ENCODE measurements around the gene PCSK5.

PCSK5 gene

GRCh38 chr9:75993434-75993833 lies 103.0 kb downstream of the PCSK5 start:
- H3K9me3 ChIP-seq (ENCODE audit: control insufficient read depth, low read depth, low read length): no peaks in the 10 kb centered on the region
- H3K27me3 ChIP-seq (ENCODE audit: control insufficient read depth, insufficient read depth, low read length): no peaks in the 10 kb centered on the region
- no peak overlapping the region for H3K9ac ChIP-seq (ENCODE audit: low read length)
- H3K4me3 ChIP-seq (ENCODE audit: low read length): no peak overlapping the region
- H3K27ac ChIP-seq (ENCODE audit: low read length): no peak overlapping the region
- no peaks in the 10 kb centered on the region for H3K36me3 ChIP-seq (ENCODE audit: control insufficient read depth, low read depth, low read length)
- no peaks in the 10 kb centered on the region for H3K4me1 ChIP-seq (ENCODE audit: control insufficient read depth, low read depth, low read length)

GRCh38 chr9:75995066-75995465 lies 104.6 kb downstream of the PCSK5 start:
- H3K9ac ChIP-seq (ENCODE audit: low read length): no peak overlapping the region
- H3K9me3 ChIP-seq (ENCODE audit: control insufficient read depth, low read depth, low read length): no peaks in the 10 kb centered on the region
- no peaks in the 10 kb centered on the region for H3K27me3 ChIP-seq (ENCODE audit: control insufficient read depth, insufficient read depth, low read length)
- H3K27ac ChIP-seq (ENCODE audit: low read length): no peak overlapping the region
- no peak overlapping the region for H3K4me3 ChIP-seq (ENCODE audit: low read length)
- H3K36me3 ChIP-seq (ENCODE audit: control insufficient read depth, low read depth, low read length): no peaks in the 10 kb centered on the region
- H3K4me1 ChIP-seq (ENCODE audit: control insufficient read depth, low read depth, low read length): no peaks in the 10 kb centered on the region

- Histone ChIP-seq H3K9ac (ENCODE audit: low read length) (no peak overlapping the region), H3K27ac (ENCODE audit: low read length) (no peak overlapping the region), H3K4me1 (ENCODE audit: control insufficient read depth, low read depth, low read length) (no peaks in the 10 kb centered on the region), H3K27me3 (ENCODE audit: control insufficient read depth, insufficient read depth, low read length) (no peaks in the 10 kb centered on the region), H3K9me3 (ENCODE audit: control insufficient read depth, low read depth, low read length) (no peaks in the 10 kb centered on the region), H3K36me3 (ENCODE audit: control insufficient read depth, low read depth, low read length) (no peaks in the 10 kb centered on the region), H3K4me3 (ENCODE audit: low read length) (no peak overlapping the region)
These were observed 106.3 kb downstream of the PCSK5 start for GRCh38 chr9:75996726-75997125.

GRCh38 chr9:75997206-75997605 lies 106.7 kb downstream of the PCSK5 start:
- no peaks in the 10 kb centered on the region for H3K27me3 ChIP-seq (ENCODE audit: control insufficient read depth, insufficient read depth, low read length)
- H3K4me3 ChIP-seq (ENCODE audit: low read length): no peak overlapping the region
- no peaks in the 10 kb centered on the region for H3K9me3 ChIP-seq (ENCODE audit: control insufficient read depth, low read depth, low read length)
- H3K36me3 ChIP-seq (ENCODE audit: control insufficient read depth, low read depth, low read length): no peaks in the 10 kb centered on the region
- no peaks in the 10 kb centered on the region for H3K4me1 ChIP-seq (ENCODE audit: control insufficient read depth, low read depth, low read length)
- H3K27ac ChIP-seq (ENCODE audit: low read length): no peak overlapping the region
- H3K9ac ChIP-seq (ENCODE audit: low read length): no peak overlapping the region

- Histone ChIP-seq H3K9ac (ENCODE audit: low read length) (no peak overlapping the region), H3K4me3 (ENCODE audit: low read length) (no peak overlapping the region)
These were observed 107.8 kb downstream of the PCSK5 start for GRCh38 chr9:75998096-75998780.

GRCh38 chr9:76001459-76001858 lies 111.0 kb downstream of the PCSK5 start:
- Histone ChIP-seq H3K4me1 (ENCODE audit: control insufficient read depth, low read depth, low read length) (no peaks in the 10 kb centered on the region), H3K9ac (ENCODE audit: low read length) (no peak overlapping the region), H3K27ac (ENCODE audit: low read length) (no peak overlapping the region), H3K4me3 (ENCODE audit: low read length) (no peak overlapping the region), H3K27me3 (ENCODE audit: control insufficient read depth, insufficient read depth, low read length) (no peaks in the 10 kb centered on the region), H3K36me3 (ENCODE audit: control insufficient read depth, low read depth, low read length) (no peaks in the 10 kb centered on the region), H3K9me3 (ENCODE audit: control insufficient read depth, low read depth, low read length) (no peaks in the 10 kb centered on the region)

More at GRCh38 chr9:75998096-75998780, 107.8 kb downstream of the PCSK5 start:
- no peaks in the 10 kb centered on the region for H3K27me3 ChIP-seq (ENCODE audit: control insufficient read depth, insufficient read depth, low read length)
- no peaks in the 10 kb centered on the region for H3K36me3 ChIP-seq (ENCODE audit: control insufficient read depth, low read depth, low read length)
- H3K27ac ChIP-seq (ENCODE audit: low read length): no peak overlapping the region
- no peaks in the 10 kb centered on the region for H3K9me3 ChIP-seq (ENCODE audit: control insufficient read depth, low read depth, low read length)
- no peaks in the 10 kb centered on the region for H3K4me1 ChIP-seq (ENCODE audit: control insufficient read depth, low read depth, low read length)

- H3K9me3 ChIP-seq (ENCODE audit: control insufficient read depth, low read depth, low read length): no peaks in the 10 kb centered on the region
- no peak overlapping the region for H3K9ac ChIP-seq (ENCODE audit: low read length)
- H3K4me1 ChIP-seq (ENCODE audit: control insufficient read depth, low read depth, low read length): no peaks in the 10 kb centered on the region
- no peak overlapping the region for H3K4me3 ChIP-seq (ENCODE audit: low read length)
- H3K27me3 ChIP-seq (ENCODE audit: control insufficient read depth, insufficient read depth, low read length): no peaks in the 10 kb centered on the region
- H3K36me3 ChIP-seq (ENCODE audit: control insufficient read depth, low read depth, low read length): no peaks in the 10 kb centered on the region
- H3K27ac ChIP-seq (ENCODE audit: low read length): no peak overlapping the region
These were observed 112.6 kb downstream of the PCSK5 start for GRCh38 chr9:76003041-76003440.

GRCh38 chr9:76004526-76004925 lies 114.1 kb downstream of the PCSK5 start:
- Histone ChIP-seq H3K27me3 (ENCODE audit: control insufficient read depth, insufficient read depth, low read length) (no peaks in the 10 kb centered on the region), H3K9ac (ENCODE audit: low read length) (no peak overlapping the region), H3K36me3 (ENCODE audit: control insufficient read depth, low read depth, low read length) (no peaks in the 10 kb centered on the region), H3K9me3 (ENCODE audit: control insufficient read depth, low read depth, low read length) (no peaks in the 10 kb centered on the region), H3K4me1 (ENCODE audit: control insufficient read depth, low read depth, low read length) (no peaks in the 10 kb centered on the region), H3K27ac (ENCODE audit: low read length) (no peak overlapping the region), H3K4me3 (ENCODE audit: low read length) (no peak overlapping the region)

GRCh38 chr9:76007935-76008334 lies 117.5 kb downstream of the PCSK5 start:
- Histone ChIP-seq H3K9me3 (ENCODE audit: control insufficient read depth, low read depth, low read length) (no peaks in the 10 kb centered on the region), H3K4me1 (ENCODE audit: control insufficient read depth, low read depth, low read length) (no peaks in the 10 kb centered on the region), H3K27ac (ENCODE audit: low read length) (no peak overlapping the region), H3K9ac (ENCODE audit: low read length) (no peak overlapping the region), H3K4me3 (ENCODE audit: low read length) (no peak overlapping the region), H3K36me3 (ENCODE audit: control insufficient read depth, low read depth, low read length) (no peaks in the 10 kb centered on the region), H3K27me3 (ENCODE audit: control insufficient read depth, insufficient read depth, low read length) (no peaks in the 10 kb centered on the region)

GRCh38 chr9:76013809-76014208 lies 123.3 kb downstream of the PCSK5 start:
- peaks cover 10% of the 10 kb centered on the region for H3K4me1 ChIP-seq (ENCODE audit: control insufficient read depth, low read depth, low read length)
- H3K36me3 ChIP-seq (ENCODE audit: control insufficient read depth, low read depth, low read length): no peaks in the 10 kb centered on the region
- no peak overlapping the region for H3K4me3 ChIP-seq (ENCODE audit: low read length)
- H3K27me3 ChIP-seq (ENCODE audit: control insufficient read depth, insufficient read depth, low read length): no peaks in the 10 kb centered on the region
- H3K9ac ChIP-seq (ENCODE audit: low read length): no peak overlapping the region
- H3K27ac ChIP-seq (ENCODE audit: low read length): no peak overlapping the region
- H3K9me3 ChIP-seq (ENCODE audit: control insufficient read depth, low read depth, low read length): no peaks in the 10 kb centered on the region

- H3K36me3 ChIP-seq (ENCODE audit: control insufficient read depth, low read depth, low read length): no peaks in the 10 kb centered on the region
- H3K4me1 ChIP-seq (ENCODE audit: control insufficient read depth, low read depth, low read length): peaks cover 26% of the 10 kb centered on the region
- no peak overlapping the region for H3K9ac ChIP-seq (ENCODE audit: low read length)
- H3K4me3 ChIP-seq (ENCODE audit: low read length): no peak overlapping the region
- no peaks in the 10 kb centered on the region for H3K9me3 ChIP-seq (ENCODE audit: control insufficient read depth, low read depth, low read length)
- H3K27me3 ChIP-seq (ENCODE audit: control insufficient read depth, insufficient read depth, low read length): no peaks in the 10 kb centered on the region
- H3K27ac ChIP-seq (ENCODE audit: low read length): no peak overlapping the region
These were observed 127.8 kb downstream of the PCSK5 start for GRCh38 chr9:76018235-76018634.

- Histone ChIP-seq H3K9me3 (ENCODE audit: control insufficient read depth, low read depth, low read length) (no peaks in the 10 kb centered on the region), H3K27me3 (ENCODE audit: control insufficient read depth, insufficient read depth, low read length) (no peaks in the 10 kb centered on the region), H3K4me3 (ENCODE audit: low read length) (no peak overlapping the region), H3K4me1 (ENCODE audit: control insufficient read depth, low read depth, low read length) (peaks cover 26% of the 10 kb centered on the region), H3K36me3 (ENCODE audit: control insufficient read depth, low read depth, low read length) (no peaks in the 10 kb centered on the region), H3K27ac (ENCODE audit: low read length) (no peak overlapping the region), H3K9ac (ENCODE audit: low read length) (no peak overlapping the region)
These were observed 128.3 kb downstream of the PCSK5 start for GRCh38 chr9:76018761-76019160.
